ENCODE measurements around the gene KLHL17.
A peak's percentile ranks its signal among the peaks of the same experiment; 100 is the strongest.

KLHL17 gene

GRCh38 chr1:921011-921837, 39.2 kb upstream of the KLHL17 start:
- no peak for DNase-seq (ENCODE audit: low read depth in 2 of 3, low spot score in 1 of 3)

GRCh38 chr1:923131-923990, 37.0 kb upstream of the KLHL17 start, which contains the start of gene SAMD11:
Gene SAMD11 (plus strand): TSS chr1:923923. CDS start chr1:924432, 509 bp downstream.
- peak in 1 of 3 donors; percentile 41 for DNase-seq (ENCODE audit: low read depth in 2 of 3, low spot score in 1 of 3)

GRCh38 chr1:923991-924655, 36.3 kb upstream of the KLHL17 start:
- no peak for DNase-seq (ENCODE audit: low read depth in 2 of 3, low spot score in 1 of 3)

- DNase-seq (ENCODE audit: low read depth in 2 of 3, low spot score in 1 of 3), result no peak
Observed at GRCh38 chr1:924656-925560, 35.5 kb upstream of the KLHL17 start.

GRCh38 chr1:925561-926421, 34.6 kb upstream of the KLHL17 start:
- no peak for DNase-seq (ENCODE audit: low read depth in 2 of 3, low spot score in 1 of 3)

GRCh38 chr1:927234-927633, 33.1 kb upstream of the KLHL17 start:
- DNase-seq (ENCODE audit: low read depth in 2 of 3, low spot score in 1 of 3), result no peak

- no peak for DNase-seq (ENCODE audit: low read depth in 2 of 3, low spot score in 1 of 3)
Observed at GRCh38 chr1:927748-928147, 32.6 kb upstream of the KLHL17 start.

- DNase-seq (ENCODE audit: low read depth in 2 of 3, low spot score in 1 of 3), result no peak
Observed at GRCh38 chr1:928825-929661, 31.3 kb upstream of the KLHL17 start.

- DNase-seq (ENCODE audit: low read depth in 2 of 3, low spot score in 1 of 3), result no peak
Observed at GRCh38 chr1:929712-930632, 30.4 kb upstream of the KLHL17 start.

GRCh38 chr1:930633-931138, 29.7 kb upstream of the KLHL17 start:
- no peak for DNase-seq (ENCODE audit: low read depth in 2 of 3, low spot score in 1 of 3)

GRCh38 chr1:931380-932172, 28.8 kb upstream of the KLHL17 start:
- DNase-seq (ENCODE audit: low read depth in 2 of 3, low spot score in 1 of 3), result no peak

- no peak for DNase-seq (ENCODE audit: low read depth in 2 of 3, low spot score in 1 of 3)
Observed at GRCh38 chr1:932173-932510, 28.2 kb upstream of the KLHL17 start.

GRCh38 chr1:932776-933602, 27.4 kb upstream of the KLHL17 start:
- DNase-seq (ENCODE audit: low read depth in 2 of 3, low spot score in 1 of 3), result no peak

GRCh38 chr1:933603-933940, 26.8 kb upstream of the KLHL17 start:
- DNase-seq (ENCODE audit: low read depth in 2 of 3, low spot score in 1 of 3), result no peak

GRCh38 chr1:934991-935750, 25.2 kb upstream of the KLHL17 start:
- DNase-seq (ENCODE audit: low read depth in 2 of 3, low spot score in 1 of 3), result no peak
